Stimulated activated CD8-positive, alpha-beta memory T cell treated with anti-CD3 and anti-CD28 coated beads, Interleukin-7, amount 100 ng/mL, for 48 hours (primary cell): ENCODE results near the gene GRAMD2B.
"Not testable (repeated sequence)": the region's sequence is repeated elsewhere in the genome, so short reads cannot be mapped to it uniquely, and the experiment has no call there.

ENCODE experiments used
- DNase-seq, 2 donors: peaks; one replicate each; pipeline ENCODE4 v3.0.0-alpha.2; 2020; ENCODE audit warnings: low read depth in 1 of 2; ENCODE audit errors: extremely low read depth in 1 of 2

The GRAMD2B gene

DNA sequence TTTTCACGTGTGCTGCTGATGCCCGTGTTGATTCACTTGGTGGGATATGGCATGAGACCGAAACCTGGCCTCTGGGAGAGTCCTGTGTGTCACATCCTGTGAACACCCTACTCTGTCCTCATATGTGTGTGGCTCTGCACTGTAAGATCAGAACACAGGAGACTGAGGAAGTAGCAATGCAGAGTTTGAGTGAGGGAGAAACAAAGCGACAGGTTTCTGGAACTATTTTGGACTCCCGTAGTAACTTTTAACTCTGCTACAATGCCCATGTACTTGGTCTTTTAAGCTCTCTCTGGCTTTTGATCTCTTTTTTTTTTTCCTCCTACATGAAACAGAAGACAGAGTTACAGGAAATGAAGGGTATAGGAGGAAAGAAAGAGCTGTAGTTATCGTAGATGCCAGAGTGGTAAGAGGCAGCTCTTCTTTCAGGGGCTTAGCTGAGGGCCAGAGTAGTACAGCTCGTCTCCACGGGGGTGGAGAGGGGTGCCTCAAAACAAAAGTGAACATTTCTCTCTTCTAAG, 26.6 kb downstream of the GRAMD2B start:
- peak in 1 of 2 donors; percentile 65 for DNase-seq

DNA sequence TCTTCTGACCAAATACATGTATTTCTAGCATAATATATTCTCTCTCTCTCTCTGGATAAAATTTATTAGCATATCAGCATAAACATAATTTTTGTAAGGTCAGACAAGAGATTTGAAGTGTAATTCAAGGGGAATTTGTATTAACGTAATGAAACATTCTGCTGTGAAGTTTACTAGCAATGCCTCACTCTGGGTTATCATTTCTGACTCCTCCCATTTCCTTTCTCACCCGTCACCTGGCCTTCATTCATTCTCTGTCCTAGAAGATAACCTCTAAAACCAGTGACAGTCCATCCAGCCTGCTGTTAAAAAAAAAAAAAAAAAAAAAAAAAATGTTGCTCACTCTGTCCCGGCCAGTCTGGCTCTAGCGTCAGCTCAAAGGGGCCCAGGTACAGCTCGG, 27.1 kb downstream of the GRAMD2B start:
- DNase-seq, result no peak

DNA sequence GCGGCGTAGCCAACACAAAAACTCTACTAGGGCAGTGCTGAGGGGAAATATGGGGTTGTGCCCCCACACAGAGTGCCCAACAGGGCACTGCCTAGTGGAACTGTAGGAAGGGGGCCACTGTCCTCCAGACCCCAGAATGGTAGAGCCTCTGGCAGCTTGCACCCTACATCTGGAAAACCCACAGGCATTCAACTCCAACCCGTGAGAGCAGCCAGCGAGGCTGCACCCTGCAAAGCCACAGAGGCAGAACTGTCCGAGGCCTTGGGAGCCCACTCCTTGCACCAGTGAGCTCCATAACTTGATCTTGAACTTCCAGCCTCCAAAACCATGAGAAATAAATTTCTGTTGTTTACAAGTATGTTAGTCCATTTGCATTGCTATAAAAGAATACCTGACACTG, 27.7 kb downstream of the GRAMD2B start:
- no peak for DNase-seq

DNA sequence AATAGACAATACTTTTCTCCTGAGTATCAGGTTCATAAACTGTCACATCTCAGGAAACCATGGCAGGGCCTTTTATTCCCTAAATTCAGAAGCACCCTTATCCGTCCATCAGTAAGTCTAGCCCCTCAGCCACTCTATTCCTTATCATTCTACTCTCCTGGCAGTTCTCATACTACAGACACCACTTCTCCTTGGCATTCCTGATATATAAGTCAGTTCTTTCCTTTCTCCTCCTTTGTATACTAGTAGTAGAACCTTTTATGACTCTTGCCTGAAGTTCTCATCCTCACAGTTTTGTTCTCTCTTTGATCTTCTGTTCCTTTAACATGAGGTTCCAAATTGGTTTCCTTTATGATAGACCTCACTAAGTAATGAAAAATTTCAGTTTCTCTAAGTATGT, 29.3 kb downstream of the GRAMD2B start:
- no peak for DNase-seq

DNA sequence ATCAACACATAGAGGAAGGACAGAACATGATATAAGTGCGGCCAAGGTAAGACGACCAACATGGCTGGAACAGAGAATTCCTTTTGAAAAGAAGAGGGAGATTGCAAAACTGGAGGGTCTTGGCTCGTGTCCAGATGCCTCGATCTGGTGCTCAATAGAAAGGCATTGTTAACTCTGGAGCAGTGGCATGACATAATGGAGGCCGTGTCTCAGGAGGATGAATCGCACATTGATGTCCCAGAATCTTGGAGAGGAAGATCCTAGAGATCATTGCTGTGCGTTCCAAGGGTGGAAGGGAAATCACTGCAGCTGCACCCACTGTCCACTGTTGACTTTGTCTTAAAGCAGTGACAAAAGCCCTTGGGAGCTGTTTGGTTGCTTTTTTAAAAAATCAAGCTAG, 30.9 kb downstream of the GRAMD2B start:
- DNase-seq, result no peak

DNA sequence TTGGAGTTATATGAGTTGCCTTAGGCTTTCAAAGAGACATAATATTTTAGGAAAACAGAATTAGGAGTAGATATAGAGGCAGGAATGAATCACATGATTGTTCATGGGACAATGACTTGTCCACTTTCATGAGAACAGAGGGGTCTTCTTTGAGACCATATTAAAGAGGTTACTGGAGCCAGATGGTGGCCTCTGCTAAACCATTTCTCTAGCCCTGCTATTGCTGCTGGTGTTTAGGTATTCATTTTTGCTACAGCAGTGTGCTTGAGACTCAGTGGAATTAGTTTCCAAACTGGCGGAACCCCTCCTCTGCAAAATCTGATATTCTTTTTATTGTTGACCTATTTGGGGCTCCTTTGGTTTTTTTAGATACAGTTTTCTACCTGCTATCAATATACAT, 31.3 kb downstream of the GRAMD2B start:
- no peak for DNase-seq

DNA sequence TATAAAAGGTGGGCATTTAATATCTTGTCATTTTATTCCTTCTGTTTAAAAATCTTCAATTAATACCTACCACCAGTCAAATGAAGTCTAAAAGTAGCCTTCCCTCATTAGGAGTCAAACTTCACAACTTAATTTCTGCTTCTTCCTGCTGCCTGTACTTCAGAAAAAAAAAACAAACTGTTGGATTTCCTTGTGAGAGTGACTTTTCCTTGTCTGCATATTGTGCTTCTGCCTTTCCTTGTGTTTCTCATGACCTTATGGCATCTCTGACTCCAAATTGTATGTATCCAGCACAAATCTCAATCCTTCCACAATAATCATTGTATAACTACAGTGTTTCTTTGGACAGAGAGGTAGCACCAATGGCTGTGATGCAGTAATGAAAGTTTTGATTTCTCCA, 32.1 kb downstream of the GRAMD2B start:
- DNase-seq, result no peak

DNA sequence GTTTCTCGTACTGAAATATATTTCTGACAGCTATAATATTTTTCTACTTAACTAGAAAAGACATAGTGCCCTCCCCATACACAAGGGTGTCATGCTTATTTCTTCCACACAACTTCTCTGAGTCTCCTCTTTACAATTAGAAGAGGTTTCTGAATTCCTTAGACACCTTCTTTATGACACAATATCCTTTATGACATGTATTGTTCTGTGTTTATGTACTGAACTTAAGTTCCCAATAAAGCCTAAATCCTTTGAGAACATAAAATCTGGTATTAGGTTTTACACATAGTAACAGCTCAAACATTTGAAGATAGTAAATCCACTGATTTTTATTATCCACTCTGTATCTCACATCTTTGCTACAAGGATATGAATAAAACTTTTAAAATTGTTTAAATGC, 32.5 kb downstream of the GRAMD2B start:
- DNase-seq, result no peak

DNA sequence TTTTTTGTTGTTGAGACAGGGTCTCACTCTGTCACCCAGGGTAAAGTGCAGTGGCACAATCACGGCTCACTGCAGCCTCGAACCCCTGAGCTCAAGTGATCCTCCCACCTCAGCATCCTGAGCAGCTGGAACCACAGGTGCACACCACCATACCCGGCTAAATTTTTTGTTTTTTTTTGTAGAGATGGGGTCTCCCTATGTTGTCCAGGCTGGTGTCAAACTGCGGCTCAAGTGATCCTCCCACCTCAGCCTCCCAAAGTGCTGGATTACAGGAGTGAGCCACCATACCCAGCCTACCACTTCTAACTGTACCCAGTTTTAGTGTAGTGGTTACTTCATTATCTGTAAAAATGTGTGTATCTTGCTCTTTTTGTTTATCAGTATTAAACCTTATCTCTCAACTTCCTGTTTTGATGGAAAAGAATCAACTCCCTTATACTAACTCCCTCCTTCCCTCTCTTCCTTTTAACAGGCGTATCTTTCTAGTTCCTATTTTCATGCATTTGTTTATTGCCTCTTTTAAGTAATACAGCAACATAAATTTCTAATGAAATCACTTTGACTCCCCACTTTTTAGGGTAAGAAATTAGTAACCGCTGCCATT, 33.1 kb downstream of the GRAMD2B start:
- DNase-seq, result no peak

DNA sequence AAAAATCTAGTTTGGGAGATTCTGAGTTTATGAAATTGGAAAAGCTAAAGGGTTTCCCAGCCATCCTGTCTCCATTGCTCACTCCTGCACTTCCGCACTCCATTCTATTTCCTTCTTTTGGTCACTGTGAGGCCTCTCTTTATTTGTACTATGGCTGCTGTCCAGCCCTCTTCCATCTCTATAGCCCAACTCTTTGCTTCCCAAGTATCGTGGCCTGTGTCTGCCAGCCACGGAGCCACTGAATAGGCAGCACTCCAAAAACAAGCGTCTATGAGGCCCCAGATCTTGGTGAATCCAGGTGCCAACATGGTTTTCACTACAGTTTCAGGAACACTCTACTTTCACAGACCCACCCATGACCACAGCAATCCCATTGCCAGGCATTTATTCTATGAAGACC, 37.2 kb downstream of the GRAMD2B start:
- no peak for DNase-seq

DNA sequence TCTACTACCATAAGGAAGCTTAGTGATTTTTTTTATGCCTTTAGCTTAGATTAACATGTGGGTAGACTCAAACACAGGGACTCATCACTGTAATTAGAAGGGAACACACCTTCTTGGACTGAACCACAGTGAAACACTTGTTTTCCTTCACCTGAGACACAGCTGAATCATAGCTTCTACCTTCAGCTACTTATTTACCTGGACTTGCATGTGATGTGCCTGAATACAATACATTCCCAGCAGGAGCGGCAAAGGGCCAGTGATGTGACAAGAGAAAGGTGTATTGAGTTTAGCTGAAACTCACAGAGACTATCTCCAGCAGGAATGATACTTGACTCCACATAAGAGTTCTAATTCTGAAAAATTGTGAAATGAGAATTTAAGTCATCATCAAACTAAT, 37.8 kb downstream of the GRAMD2B start:
- no peak for DNase-seq

DNA sequence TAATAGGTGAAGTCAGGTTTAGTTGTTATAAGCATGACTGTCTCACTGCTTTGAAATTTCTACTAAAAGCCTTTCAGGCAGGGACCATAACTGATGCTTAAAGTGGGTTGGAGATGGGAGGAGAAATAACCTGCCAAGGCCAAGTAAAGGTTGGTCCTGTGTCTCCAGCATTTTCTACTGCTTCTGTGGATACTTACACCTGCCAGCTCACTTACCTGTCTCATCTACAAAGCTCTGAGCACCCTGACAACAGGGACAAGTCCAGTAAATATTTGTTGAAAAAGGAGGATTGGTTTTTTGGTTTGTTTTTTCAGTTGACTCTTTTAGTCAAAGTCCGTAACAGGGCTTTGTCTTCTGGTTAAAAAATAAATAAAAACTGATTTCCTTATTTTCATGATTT, 38.6 kb downstream of the GRAMD2B start:
- no peak for DNase-seq

DNA sequence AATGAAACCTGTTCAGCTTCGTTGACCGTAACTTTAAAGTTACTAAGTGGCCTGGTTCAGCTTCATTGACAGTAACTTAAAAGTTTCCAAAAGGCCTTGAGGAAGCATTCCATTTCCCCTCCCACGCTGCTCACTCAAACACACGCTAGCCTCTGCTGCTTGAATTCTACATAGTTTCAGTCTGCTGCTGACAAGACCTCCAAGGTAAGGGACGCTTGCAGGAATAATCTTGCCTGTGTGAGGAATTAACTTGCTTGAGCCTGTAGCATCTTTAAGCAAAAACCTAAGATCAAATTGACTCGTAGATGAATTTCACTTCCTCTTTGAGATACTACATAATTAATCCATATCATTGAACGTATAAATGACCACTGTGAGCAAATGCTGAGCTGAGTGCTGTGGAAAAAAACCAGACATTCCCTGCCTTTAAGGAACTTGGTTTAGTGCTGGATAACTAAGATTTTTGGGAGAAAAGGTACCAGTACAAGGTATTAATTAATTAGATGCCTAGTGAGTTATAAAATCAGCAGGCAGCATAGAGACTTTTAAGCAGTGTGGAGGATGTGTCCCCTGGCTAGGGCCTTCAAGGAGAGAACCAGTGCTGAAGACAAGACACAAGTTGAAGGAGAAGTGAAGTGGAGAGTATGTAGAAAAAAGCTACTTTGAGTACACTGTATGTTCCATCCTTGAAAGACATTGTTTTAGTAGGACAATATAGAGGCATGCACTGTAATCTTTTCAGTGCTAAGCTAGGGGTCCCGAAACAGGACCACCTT, 39.2 kb downstream of the GRAMD2B start:
- no peak for DNase-seq

DNA sequence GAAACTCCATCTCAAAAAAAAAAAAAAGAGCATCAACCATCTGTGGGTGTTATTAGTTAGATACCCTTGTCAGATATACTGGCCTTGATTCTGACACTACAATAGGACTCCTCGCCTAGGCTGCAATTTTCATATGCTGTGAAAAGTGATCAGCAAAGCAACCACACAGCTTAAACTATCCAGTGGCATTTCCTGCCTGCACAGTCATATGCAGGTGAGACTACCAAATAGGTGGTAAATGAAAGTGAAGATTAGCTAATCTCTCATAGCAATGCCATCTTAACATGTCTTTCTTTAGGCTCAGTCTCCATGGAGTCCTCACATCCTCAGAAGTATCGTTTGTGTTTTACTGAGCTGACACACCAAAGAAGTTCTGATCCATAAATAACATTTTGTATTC, 40.8 kb downstream of the GRAMD2B start:
- no peak for DNase-seq

DNA sequence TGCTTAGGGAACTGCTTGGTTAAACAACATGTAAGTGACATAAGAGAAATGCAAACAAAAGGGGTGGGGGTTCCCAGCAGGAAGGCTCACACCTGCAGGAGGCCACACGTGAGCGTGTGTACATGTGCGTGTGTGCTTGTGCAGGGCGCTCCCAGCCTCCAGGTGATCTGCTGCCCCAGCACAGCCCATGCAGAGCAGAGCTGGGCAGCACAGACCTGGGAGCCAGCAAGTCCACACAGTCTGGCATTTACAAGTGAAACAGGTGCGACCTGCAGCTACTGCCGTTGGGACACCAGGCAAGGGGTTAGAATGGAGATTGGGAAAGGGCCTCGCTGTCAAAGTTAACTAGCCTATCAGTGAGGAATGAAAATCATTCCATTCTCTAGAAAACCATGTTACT, 41.8 kb downstream of the GRAMD2B start:
- no peak for DNase-seq

DNA sequence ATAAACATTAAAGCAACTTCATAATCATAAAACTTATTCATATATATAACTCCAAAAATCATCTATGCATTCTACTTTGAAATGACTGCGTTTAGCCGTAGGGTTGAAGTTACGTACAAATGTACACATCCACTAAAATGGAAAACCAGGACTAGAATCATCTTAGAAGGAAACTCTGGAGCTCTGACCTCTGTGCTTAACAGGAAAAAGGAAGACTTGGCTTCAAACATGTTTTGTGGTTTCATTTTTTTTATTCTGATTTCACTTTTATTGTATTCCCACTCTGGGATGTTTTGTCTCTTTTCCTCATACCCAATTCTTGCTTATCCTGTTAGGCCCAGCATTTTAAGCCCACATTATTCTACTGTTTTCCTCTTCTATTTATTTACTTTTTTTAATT, 44.9 kb downstream of the GRAMD2B start:
- DNase-seq, result no peak

DNA sequence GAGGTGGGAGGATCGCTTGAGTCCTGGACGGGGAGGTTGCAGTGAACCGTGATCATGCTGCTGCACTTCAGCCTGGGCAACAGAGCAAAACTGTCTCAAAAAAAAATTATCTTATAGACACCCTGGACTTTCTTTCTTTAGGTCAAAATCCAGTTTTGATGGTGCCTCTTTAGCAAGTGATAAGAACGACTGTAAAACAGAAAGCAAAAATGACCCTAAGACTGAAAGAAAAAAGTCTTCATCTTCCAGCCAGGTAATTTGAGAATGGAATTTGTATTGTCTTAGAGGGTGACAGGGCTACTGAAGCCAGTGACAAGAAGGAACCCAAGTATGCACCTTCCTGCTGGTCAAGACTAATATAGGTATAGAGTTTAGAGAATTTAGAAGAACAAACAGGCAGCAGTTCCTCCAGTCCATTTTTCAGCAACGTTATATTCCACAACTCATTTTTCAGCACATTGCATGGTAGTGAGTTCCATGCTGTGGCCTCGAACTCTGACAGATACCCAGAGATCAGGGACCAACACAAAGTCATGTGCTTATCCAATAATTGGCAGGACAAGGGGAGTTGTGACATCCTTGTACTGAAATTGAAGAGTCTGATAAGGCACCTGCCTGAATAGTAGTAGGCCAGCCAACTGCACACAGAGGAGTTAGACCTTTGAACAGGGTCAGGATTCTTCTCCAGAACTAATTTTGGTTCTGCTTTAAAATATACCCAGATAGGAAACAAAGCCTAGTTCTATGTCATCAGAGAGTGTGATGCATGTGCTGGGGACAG, 46.5 kb downstream of the GRAMD2B start:
- DNase-seq, result no peak

DNA sequence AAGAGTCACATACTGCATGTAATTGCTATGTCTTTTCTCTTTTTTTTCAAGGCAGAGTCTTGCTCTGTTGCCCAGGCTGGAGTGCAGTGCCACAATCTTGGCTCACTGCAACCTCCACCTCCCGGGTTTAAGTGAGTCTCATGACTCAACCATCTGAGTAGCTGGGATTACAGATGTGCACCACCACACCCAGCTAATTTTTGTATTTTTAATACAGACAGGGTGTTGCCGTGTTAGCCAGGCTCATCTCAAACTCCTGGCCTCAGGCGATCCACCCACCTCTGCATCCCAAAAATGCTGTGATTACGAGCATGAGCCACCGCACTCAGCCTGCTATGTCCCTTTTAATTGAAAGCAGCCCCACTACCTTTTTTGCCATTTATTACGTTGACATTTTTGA, 47.3 kb downstream of the GRAMD2B start:
- not testable (repeated sequence) for DNase-seq

DNA sequence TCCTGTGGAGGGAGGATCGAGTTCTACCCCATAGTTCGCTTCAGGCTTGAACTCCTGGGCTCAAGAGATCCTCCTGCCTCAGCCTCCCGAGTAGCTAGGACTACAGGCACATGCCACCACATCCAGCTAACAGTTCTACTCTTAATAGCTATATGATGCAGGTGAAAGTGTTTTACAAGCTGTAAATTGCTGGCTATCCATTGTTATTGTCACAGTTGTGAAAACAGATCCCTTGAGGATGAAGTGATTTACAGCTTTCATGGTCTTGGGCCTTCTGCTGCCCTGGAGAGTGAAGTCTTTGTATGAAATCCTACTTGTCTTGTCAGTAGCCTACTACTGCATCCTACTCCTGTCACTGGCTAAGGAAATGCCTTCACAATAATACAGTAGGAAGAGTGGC, 48.0 kb downstream of the GRAMD2B start:
- DNase-seq, result no peak

DNA sequence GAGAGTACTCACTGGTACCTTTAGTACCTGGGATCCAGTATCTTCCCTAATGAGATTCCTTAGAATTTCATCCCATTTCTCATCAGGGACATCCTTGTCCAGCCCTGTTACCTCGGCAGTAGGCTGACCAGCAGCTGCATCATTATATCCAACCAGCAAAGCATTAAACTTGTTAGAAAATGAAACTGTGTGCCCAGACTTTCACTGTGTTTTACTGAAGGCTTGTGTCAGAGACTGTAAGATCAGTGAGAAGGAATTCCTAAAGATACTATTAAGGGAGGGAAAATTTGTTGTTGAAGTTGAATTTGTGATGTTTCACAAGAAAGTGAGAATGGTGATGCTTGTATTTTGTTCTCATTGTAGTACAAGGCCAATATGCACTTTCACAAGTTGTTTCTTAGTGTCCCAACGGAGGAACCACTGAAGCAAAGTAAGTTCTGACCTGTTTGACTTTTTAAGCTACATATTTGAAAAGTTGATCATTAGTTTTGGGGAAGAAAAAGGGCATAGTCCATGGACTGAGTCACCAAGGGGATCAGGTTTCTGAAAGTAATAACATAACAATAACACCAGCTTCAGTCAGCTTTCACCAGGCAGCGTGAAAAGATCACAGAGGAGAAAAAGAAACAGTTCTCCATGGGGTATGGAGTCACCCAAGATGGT, 48.8 kb downstream of the GRAMD2B start:
- DNase-seq, result no peak

DNA sequence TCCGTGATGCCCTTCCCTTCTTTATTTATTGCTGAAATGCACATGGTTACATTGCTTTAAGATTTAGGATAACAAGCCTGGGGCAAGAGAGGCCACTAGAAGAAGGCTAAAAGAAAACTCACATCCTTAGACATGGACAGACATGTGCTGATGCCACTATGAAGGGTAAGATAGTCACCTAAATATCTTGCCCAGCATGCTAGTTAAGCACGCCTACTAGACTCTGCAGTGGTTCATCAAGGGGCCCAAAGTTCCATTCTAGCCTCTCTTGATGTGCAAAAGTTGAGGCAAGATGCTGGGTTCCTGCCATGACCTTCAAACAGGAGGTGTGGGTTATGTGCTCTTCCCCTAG, 49.3 kb downstream of the GRAMD2B start:
- no peak for DNase-seq
